GM03348 (cell line): ENCODE measurements around the gene GCK.
"Not testable (repeated sequence)": the region's sequence is repeated elsewhere in the genome, so short reads cannot be mapped to it uniquely, and the experiment has no call there.

Experiments used
- DNase-seq: peaks from one replicate; pipeline ENCODE4 v3.0.0; 2012; ENCODE audit warnings: low spot score

GCK gene

GRCh38 chr7:44201813-44202212 lies 12.6 kb upstream of the GCK start:
- DNase-seq: peak; percentile 47

GRCh38 chr7:44200699-44201461 lies 11.6 kb upstream of the GCK start, which contains the start of gene YKT6:
YKT6 (plus strand) TSS chr7:44200978; CDS start chr7:44201136, 158 bp downstream.
- DNase-seq: peak; percentile 99

- not testable (repeated sequence) for DNase-seq
Measured at GRCh38 chr7:44200163-44200562, 10.9 kb upstream of the GCK start.

- no peak for DNase-seq
Measured at GRCh38 chr7:44197474-44197873, 8.2 kb upstream of the GCK start.

- DNase-seq: peak; percentile 83
Measured at GRCh38 chr7:44196450-44196872, 7.2 kb upstream of the GCK start.

- DNase-seq: no peak
Measured at GRCh38 chr7:44195889-44196288, 6.7 kb upstream of the GCK start.

GRCh38 chr7:44194562-44195145 lies 5.4 kb upstream of the GCK start:
- no peak for DNase-seq

- DNase-seq: no peak
Measured at GRCh38 chr7:44194069-44194468, 4.8 kb upstream of the GCK start.

GRCh38 chr7:44193011-44193802 lies 4.0 kb upstream of the GCK start:
- DNase-seq: no peak

- no peak for DNase-seq
Measured at GRCh38 chr7:44191171-44191570, 1.9 kb upstream of the GCK start.

- DNase-seq: no peak
Measured at GRCh38 chr7:44189993-44190872, 994 bp upstream of the GCK start.

GRCh38 chr7:44188480-44189225 lies 586 bp downstream of the GCK start:
- DNase-seq: no peak

- DNase-seq: no peak
Measured at GRCh38 chr7:44187636-44188416, 1.4 kb downstream of the GCK start.

- no peak for DNase-seq
Measured at GRCh38 chr7:44186736-44187135, 2.5 kb downstream of the GCK start.

- DNase-seq: no peak
Measured at GRCh38 chr7:44185729-44186128, 3.5 kb downstream of the GCK start.

- no peak for DNase-seq
Measured at GRCh38 chr7:44184873-44185446, 4.3 kb downstream of the GCK start.

GRCh38 chr7:44184206-44184872 lies 4.9 kb downstream of the GCK start:
- peak; percentile 87 for DNase-seq

GRCh38 chr7:44183386-44183785 lies 5.9 kb downstream of the GCK start:
- DNase-seq: no peak

GRCh38 chr7:44182827-44183226 lies 6.4 kb downstream of the GCK start:
- DNase-seq: no peak
